ENCODE results near the gene PALM2AKAP2. TPM values are rescaled to one million over a fixed set of nuclear protein-coding genes. Genes with fewer than 3 reads are reported as not detected.

The PALM2AKAP2 gene
- total RNA-seq, 1 experiment from 2014 or later: not detected

GRCh38 chr9:109791747-109792146, 11.7 kb downstream of the PALM2AKAP2 start:
- H2AFZ ChIP-seq (ENCODE audit: low read length): no peak overlapping the region

GRCh38 chr9:109792951-109793546, 13.1 kb downstream of the PALM2AKAP2 start:
- Histone ChIP-seq H2AFZ (ENCODE audit: low read length) (no peak overlapping the region), H3K9me2 (replicated peaks; ENCODE audit: insufficient read depth, low read length) (no peaks in the 10 kb centered on the region), H3K27me3 (ENCODE audit: low read length) (no peaks in the 10 kb centered on the region), H3K4me3 (ENCODE audit: low read length) (no peak overlapping the region), H3K27ac (ENCODE audit: low read length) (no peak overlapping the region), H3K4me1 (ENCODE audit: low read length) (no peaks in the 10 kb centered on the region), H3K9me3 (ENCODE audit: low read length) (no peaks in the 10 kb centered on the region), H3K9ac (ENCODE audit: low read length) (no peak overlapping the region), H3K4me2 (ENCODE audit: low read depth, low read length, poor library complexity, severe bottlenecking) (no peak overlapping the region), H4K20me1 (ENCODE audit: insufficient read depth, low read depth, low read length) (no peaks in the 10 kb centered on the region), H3K36me3 (ENCODE audit: insufficient read depth, low read length) (no peaks in the 10 kb centered on the region), H3K79me2 (ENCODE audit: low read length) (no peaks in the 10 kb centered on the region)
- no peak for DNase-seq

More at GRCh38 chr9:109791747-109792146, 11.7 kb downstream of the PALM2AKAP2 start:
- H3K36me3 ChIP-seq (ENCODE audit: insufficient read depth, low read length): no peaks in the 10 kb centered on the region
- no peak overlapping the region for H3K9ac ChIP-seq (ENCODE audit: low read length)
- no peaks in the 10 kb centered on the region for H3K27me3 ChIP-seq (ENCODE audit: low read length)
- H3K4me1 ChIP-seq (ENCODE audit: low read length): no peaks in the 10 kb centered on the region
- no peaks in the 10 kb centered on the region for H3K79me2 ChIP-seq (ENCODE audit: low read length)
- H3K9me3 ChIP-seq (ENCODE audit: low read length): no peaks in the 10 kb centered on the region
- no peak overlapping the region for H3K27ac ChIP-seq (ENCODE audit: low read length)
- no peaks in the 10 kb centered on the region for H4K20me1 ChIP-seq (ENCODE audit: insufficient read depth, low read depth, low read length)
- no peaks in the 10 kb centered on the region for H3K9me2 ChIP-seq (replicated peaks; ENCODE audit: insufficient read depth, low read length)
- no peak for DNase-seq
- no peak overlapping the region for H3K4me3 ChIP-seq (ENCODE audit: low read length)
- H3K4me2 ChIP-seq (ENCODE audit: low read depth, low read length, poor library complexity, severe bottlenecking): no peak overlapping the region

- no peak for DNase-seq
- H3K9ac ChIP-seq (ENCODE audit: low read length): no peak overlapping the region
- H3K79me2 ChIP-seq (ENCODE audit: low read length): no peaks in the 10 kb centered on the region
- no peaks in the 10 kb centered on the region for H4K20me1 ChIP-seq (ENCODE audit: insufficient read depth, low read depth, low read length)
- H3K27me3 ChIP-seq (ENCODE audit: low read length): no peaks in the 10 kb centered on the region
- H2AFZ ChIP-seq (ENCODE audit: low read length): no peak overlapping the region
- H3K4me2 ChIP-seq (ENCODE audit: low read depth, low read length, poor library complexity, severe bottlenecking): no peak overlapping the region
- no peaks in the 10 kb centered on the region for H3K4me1 ChIP-seq (ENCODE audit: low read length)
- no peak overlapping the region for H3K4me3 ChIP-seq (ENCODE audit: low read length)
- no peaks in the 10 kb centered on the region for H3K36me3 ChIP-seq (ENCODE audit: insufficient read depth, low read length)
- H3K27ac ChIP-seq (ENCODE audit: low read length): no peak overlapping the region
- H3K9me2 ChIP-seq (replicated peaks; ENCODE audit: insufficient read depth, low read length): no peaks in the 10 kb centered on the region
- no peaks in the 10 kb centered on the region for H3K9me3 ChIP-seq (ENCODE audit: low read length)
Observed at GRCh38 chr9:109793921-109794320, 13.9 kb downstream of the PALM2AKAP2 start.

GRCh38 chr9:109794361-109795012, 14.5 kb downstream of the PALM2AKAP2 start:
- Histone ChIP-seq H3K4me1 (ENCODE audit: low read length) (no peaks in the 10 kb centered on the region), H3K9ac (ENCODE audit: low read length) (no peak overlapping the region), H3K4me3 (ENCODE audit: low read length) (no peak overlapping the region), H2AFZ (ENCODE audit: low read length) (no peak overlapping the region), H3K36me3 (ENCODE audit: insufficient read depth, low read length) (no peaks in the 10 kb centered on the region), H3K9me2 (replicated peaks; ENCODE audit: insufficient read depth, low read length) (no peaks in the 10 kb centered on the region), H3K27ac (ENCODE audit: low read length) (no peak overlapping the region), H3K27me3 (ENCODE audit: low read length) (no peaks in the 10 kb centered on the region), H3K4me2 (ENCODE audit: low read depth, low read length, poor library complexity, severe bottlenecking) (no peak overlapping the region), H3K9me3 (ENCODE audit: low read length) (no peaks in the 10 kb centered on the region), H4K20me1 (ENCODE audit: insufficient read depth, low read depth, low read length) (no peaks in the 10 kb centered on the region), H3K79me2 (ENCODE audit: low read length) (no peaks in the 10 kb centered on the region)
- no peak for DNase-seq

GRCh38 chr9:109795613-109796012, 15.6 kb downstream of the PALM2AKAP2 start:
- H3K9me2 ChIP-seq (replicated peaks; ENCODE audit: insufficient read depth, low read length): no peaks in the 10 kb centered on the region
- no peak overlapping the region for H3K9ac ChIP-seq (ENCODE audit: low read length)
- H3K79me2 ChIP-seq (ENCODE audit: low read length): no peaks in the 10 kb centered on the region
- DNase-seq: no peak
- no peaks in the 10 kb centered on the region for H3K9me3 ChIP-seq (ENCODE audit: low read length)
- H3K27ac ChIP-seq (ENCODE audit: low read length): no peak overlapping the region
- no peaks in the 10 kb centered on the region for H3K36me3 ChIP-seq (ENCODE audit: insufficient read depth, low read length)
- H4K20me1 ChIP-seq (ENCODE audit: insufficient read depth, low read depth, low read length): no peaks in the 10 kb centered on the region
- no peak overlapping the region for H3K4me2 ChIP-seq (ENCODE audit: low read depth, low read length, poor library complexity, severe bottlenecking)
- no peak overlapping the region for H2AFZ ChIP-seq (ENCODE audit: low read length)
- no peak overlapping the region for H3K4me3 ChIP-seq (ENCODE audit: low read length)
- H3K4me1 ChIP-seq (ENCODE audit: low read length): no peaks in the 10 kb centered on the region
- H3K27me3 ChIP-seq (ENCODE audit: low read length): no peaks in the 10 kb centered on the region

GRCh38 chr9:109796078-109796477, 16.1 kb downstream of the PALM2AKAP2 start:
- no peak overlapping the region for H3K9ac ChIP-seq (ENCODE audit: low read length)
- H3K4me3 ChIP-seq (ENCODE audit: low read length): no peak overlapping the region
- H3K4me1 ChIP-seq (ENCODE audit: low read length): no peaks in the 10 kb centered on the region
- no peaks in the 10 kb centered on the region for H3K9me3 ChIP-seq (ENCODE audit: low read length)
- no peaks in the 10 kb centered on the region for H3K27me3 ChIP-seq (ENCODE audit: low read length)
- H3K27ac ChIP-seq (ENCODE audit: low read length): no peak overlapping the region
- no peak overlapping the region for H3K4me2 ChIP-seq (ENCODE audit: low read depth, low read length, poor library complexity, severe bottlenecking)
- DNase-seq: no peak
- H3K79me2 ChIP-seq (ENCODE audit: low read length): no peaks in the 10 kb centered on the region
- no peaks in the 10 kb centered on the region for H3K36me3 ChIP-seq (ENCODE audit: insufficient read depth, low read length)
- H3K9me2 ChIP-seq (replicated peaks; ENCODE audit: insufficient read depth, low read length): no peaks in the 10 kb centered on the region
- no peaks in the 10 kb centered on the region for H4K20me1 ChIP-seq (ENCODE audit: insufficient read depth, low read depth, low read length)
- H2AFZ ChIP-seq (ENCODE audit: low read length): no peak overlapping the region

- Histone ChIP-seq H3K79me2 (ENCODE audit: low read length) (no peaks in the 10 kb centered on the region), H3K4me2 (ENCODE audit: low read depth, low read length, poor library complexity, severe bottlenecking) (no peak overlapping the region), H3K36me3 (ENCODE audit: insufficient read depth, low read length) (no peaks in the 10 kb centered on the region), H3K4me3 (ENCODE audit: low read length) (no peak overlapping the region), H3K9ac (ENCODE audit: low read length) (no peak overlapping the region), H3K4me1 (ENCODE audit: low read length) (no peaks in the 10 kb centered on the region), H3K9me2 (replicated peaks; ENCODE audit: insufficient read depth, low read length) (no peaks in the 10 kb centered on the region), H3K9me3 (ENCODE audit: low read length) (no peaks in the 10 kb centered on the region), H3K27me3 (ENCODE audit: low read length) (no peaks in the 10 kb centered on the region), H3K27ac (ENCODE audit: low read length) (no peak overlapping the region), H4K20me1 (ENCODE audit: insufficient read depth, low read depth, low read length) (no peaks in the 10 kb centered on the region), H2AFZ (ENCODE audit: low read length) (no peak overlapping the region)
- no peak for DNase-seq
Observed at GRCh38 chr9:109797006-109797405, 17.0 kb downstream of the PALM2AKAP2 start.

GRCh38 chr9:109797509-109797908, 17.5 kb downstream of the PALM2AKAP2 start:
- H3K9ac ChIP-seq (ENCODE audit: low read length): no peak overlapping the region
- no peaks in the 10 kb centered on the region for H3K9me3 ChIP-seq (ENCODE audit: low read length)
- no peaks in the 10 kb centered on the region for H3K36me3 ChIP-seq (ENCODE audit: insufficient read depth, low read length)

More at GRCh38 chr9:109797509-109797908, 17.5 kb downstream of the PALM2AKAP2 start:
- Histone ChIP-seq H3K27me3 (ENCODE audit: low read length) (no peaks in the 10 kb centered on the region), H3K79me2 (ENCODE audit: low read length) (no peaks in the 10 kb centered on the region), H3K4me3 (ENCODE audit: low read length) (no peak overlapping the region), H3K4me2 (ENCODE audit: low read depth, low read length, poor library complexity, severe bottlenecking) (no peak overlapping the region), H2AFZ (ENCODE audit: low read length) (no peak overlapping the region), H3K4me1 (ENCODE audit: low read length) (no peaks in the 10 kb centered on the region), H3K27ac (ENCODE audit: low read length) (no peak overlapping the region), H4K20me1 (ENCODE audit: insufficient read depth, low read depth, low read length) (no peaks in the 10 kb centered on the region), H3K9me2 (replicated peaks; ENCODE audit: insufficient read depth, low read length) (no peaks in the 10 kb centered on the region)
- no peak for DNase-seq

Data from Karpas-422 (cell line).